H9 (cell line): ENCODE results near the gene C16orf90. TPM values are rescaled to one million over a fixed set of nuclear protein-coding genes. Genes with fewer than 3 reads are reported as not detected.
A peak's percentile ranks its signal among the peaks of the same experiment; 100 is the strongest.

Experiments used
- DNase-seq: peaks from one replicate; pipeline ENCODE4 v3.0.0-alpha.2; 2017
- H2AFZ ChIP-seq: one replicate; pipeline ENCODE4 v1.6.1; 2013; ENCODE audit warnings: mild to moderate bottlenecking, low read length, control low read depth, moderate library complexity
- H2AK5ac ChIP-seq: 2 replicates; pipeline ENCODE4 v1.6.1; 2013; ENCODE audit warnings: low read length, control low read depth, mixed read lengths; ENCODE audit not compliant: insufficient read length
- H2BK120ac ChIP-seq: one replicate; pipeline ENCODE4 v1.6.1; 2013; ENCODE audit warnings: low read depth, mild to moderate bottlenecking, low read length, control low read depth, inconsistent platforms; ENCODE audit not compliant: poor library complexity, severe bottlenecking
- H2BK12ac ChIP-seq: 2 replicates; pipeline ENCODE4 v1.6.1; 2013; ENCODE audit warnings: low read length, control low read depth, mixed read lengths, low read depth; ENCODE audit not compliant: insufficient read length
- H2BK15ac ChIP-seq: 2 replicates; pipeline ENCODE4 v1.6.1; 2013; ENCODE audit warnings: low read depth, low read length, control low read depth
- H2BK20ac ChIP-seq: one replicate; pipeline ENCODE4 v1.6.1; 2013; ENCODE audit warnings: low read depth, mild to moderate bottlenecking, low read length, control low read depth, inconsistent platforms; ENCODE audit not compliant: poor library complexity, severe bottlenecking
- H2BK5ac ChIP-seq: 2 replicates; pipeline ENCODE4 v1.6.1; 2013; ENCODE audit warnings: low read length, control low read depth, mixed read lengths; ENCODE audit not compliant: insufficient read length
- H3K14ac ChIP-seq: 2 replicates; pipeline ENCODE4 v1.6.1; 2013; ENCODE audit warnings: low read length, control low read depth; ENCODE audit not compliant: insufficient read depth
- H3K18ac ChIP-seq: 2 replicates; pipeline ENCODE4 v1.6.1; 2013; ENCODE audit warnings: low read depth, mild to moderate bottlenecking, mixed read lengths, low read length, control low read depth; ENCODE audit not compliant: insufficient read length
- H3K23ac ChIP-seq: 2 replicates; pipeline ENCODE4 v1.6.1; 2013; ENCODE audit warnings: low read length, control low read depth, mixed read lengths, low read depth; ENCODE audit not compliant: insufficient read length
- H3K23me2 ChIP-seq: 2 replicates; pipeline ENCODE4 v1.6.1; 2013; ENCODE audit warnings: low read depth, mild to moderate bottlenecking, mixed read lengths, low read length, control low read depth; ENCODE audit not compliant: insufficient read length, poor library complexity, severe bottlenecking
- H3K27ac ChIP-seq: 2 replicates; pipeline ENCODE4 v1.5.1; 2013; ENCODE audit warnings: low read length, control low read depth, mixed read lengths, low read depth; ENCODE audit not compliant: insufficient read length
- H3K27me3 ChIP-seq: 2 replicates; pipeline ENCODE4 v1.6.1; 2013; ENCODE audit warnings: low read length, control low read depth, inconsistent platforms; ENCODE audit not compliant: insufficient read depth
- H3K4ac ChIP-seq: 2 replicates; pipeline ENCODE4 v1.6.1; 2013; ENCODE audit warnings: low read depth, mild to moderate bottlenecking, control low read depth, inconsistent platforms, low read length, moderate library complexity
- H3K4me1 ChIP-seq: 2 replicates; pipeline ENCODE4 v1.6.1; 2013; ENCODE audit warnings: low read length, control low read depth, inconsistent platforms; ENCODE audit not compliant: insufficient read depth
- H3K4me2 ChIP-seq: 2 replicates; pipeline ENCODE4 v1.6.1; 2013; ENCODE audit warnings: low read length, control low read depth, mixed read lengths; ENCODE audit not compliant: insufficient read length, insufficient read depth
- H3K56ac ChIP-seq: 2 replicates; pipeline ENCODE4 v1.6.1; 2013; ENCODE audit warnings: low read depth, mild to moderate bottlenecking, mixed read lengths, low read length, control low read depth; ENCODE audit not compliant: insufficient read length
- H3K79me1 ChIP-seq: 2 replicates; pipeline ENCODE4 v1.6.1; 2013; ENCODE audit warnings: low read depth, mild to moderate bottlenecking, moderate library complexity, low read length, control low read depth, inconsistent platforms; ENCODE audit not compliant: insufficient read depth, poor library complexity, severe bottlenecking
- H3K79me2 ChIP-seq: 2 replicates; pipeline ENCODE4 v1.6.1; 2013; ENCODE audit warnings: low read length, control low read depth, inconsistent platforms; ENCODE audit not compliant: insufficient read depth
- H3K9ac ChIP-seq: 2 replicates; pipeline ENCODE4 v1.6.1; 2013; ENCODE audit warnings: low read length, control low read depth, mixed read lengths; ENCODE audit not compliant: insufficient read length; ENCODE audit errors: extremely low read depth
- H3K9me3 ChIP-seq: one replicate; pipeline ENCODE4 v1.6.1; 2013; ENCODE audit warnings: low read depth, low read length, inconsistent platforms; ENCODE audit not compliant: control insufficient read depth
- H3T11ph ChIP-seq: one replicate; pipeline ENCODE4 v1.6.1; 2013; ENCODE audit warnings: mild to moderate bottlenecking, low read length, control low read depth, inconsistent platforms
- H4K20me1 ChIP-seq: one replicate; pipeline ENCODE4 v1.6.1; 2013; ENCODE audit not compliant: control insufficient read depth, insufficient read length, insufficient read depth
- H4K5ac ChIP-seq: 2 replicates; pipeline ENCODE4 v1.6.1; 2013; ENCODE audit warnings: low read depth, mild to moderate bottlenecking, mixed read lengths, low read length, control low read depth; ENCODE audit not compliant: insufficient read length
- H4K8ac ChIP-seq: replicated peaks from 2 replicates; pipeline ENCODE4 v1.6.1; 2013; ENCODE audit warnings: low read length, control low read depth, mixed read lengths, low read depth; ENCODE audit not compliant: insufficient read length
- H4K91ac ChIP-seq: 2 replicates; pipeline ENCODE4 v1.6.1; 2013; ENCODE audit warnings: low read depth, mild to moderate bottlenecking, moderate library complexity, mixed read lengths, low read length, control low read depth; ENCODE audit not compliant: insufficient read length
- H3K27ac Mint-ChIP-seq, 3 experiments: 2 replicates in 2 of 3; 3 replicates in 1 of 3; pipeline ENCODE4 v1.8.0; 2020 to 2021; ENCODE audit warnings: mixed read lengths in 3 of 3, mild to moderate bottlenecking in 1 of 3, moderate library complexity in 1 of 3
- H3K27me3 Mint-ChIP-seq: 2 replicates; pipeline ENCODE4 v1.8.0; 2021; ENCODE audit warnings: low read depth, mild to moderate bottlenecking, moderate library complexity, mixed read lengths
- H3K36me3 Mint-ChIP-seq, 3 experiments: 2 replicates in 2 of 3; 3 replicates in 1 of 3; pipeline ENCODE4 v1.8.0; 2020 to 2021; ENCODE audit warnings: low read depth in 3 of 3, mixed read lengths in 3 of 3; ENCODE audit not compliant: insufficient read depth in 1 of 3
- H3K4me1 Mint-ChIP-seq, 2 experiments: 2 replicates each; pipeline ENCODE4 v1.8.0; 2020; ENCODE audit warnings: mixed read lengths in 2 of 2
- H3K4me3 Mint-ChIP-seq, 2 experiments: 2 replicates in 1 of 2; 3 replicates in 1 of 2; pipeline ENCODE4 v1.8.0; 2020 to 2021; ENCODE audit warnings: mild to moderate bottlenecking in 2 of 2, mixed read lengths in 2 of 2, moderate library complexity in 1 of 2
- H3K9me3 Mint-ChIP-seq, 2 experiments: 2 replicates in 1 of 2; 3 replicates in 1 of 2; pipeline ENCODE4 v1.8.0; 2020; ENCODE audit warnings: mild to moderate bottlenecking in 2 of 2, mixed read lengths in 2 of 2, moderate library complexity in 1 of 2
- WGBS: extraction: QIAGEN DNeasy Blood & Tissue Kit; methylation state at CpG from one replicate; pipeline ENCODE4 v1.1.7; 2013; ENCODE audit warnings: missing lambda C conversion rate, low lambda C conversion rate, mixed read lengths; ENCODE audit not compliant: insufficient read length; ENCODE audit errors: extremely low coverage; 5-methylcytosine and 5-hydroxymethylcytosine counted together
- total RNA-seq: library from RNA; stranded (reverse); gene quantifications from 2 replicates; pipeline ENCODE4 v1.2.1, GENCODE V29; 2021
- TF ChIP-seq, protein P1 (sequence below): fragments of 200-600 bp; sonication (generic); conservative IDR thresholded peaks from 3 replicates; pipeline ENCODE4 v1.8.0; 2021; ENCODE audit warnings: antibody characterized with exemption, mild to moderate bottlenecking

C16orf90 gene
- total RNA-seq, 1 experiment from 2014 or later = not detected

DNA sequence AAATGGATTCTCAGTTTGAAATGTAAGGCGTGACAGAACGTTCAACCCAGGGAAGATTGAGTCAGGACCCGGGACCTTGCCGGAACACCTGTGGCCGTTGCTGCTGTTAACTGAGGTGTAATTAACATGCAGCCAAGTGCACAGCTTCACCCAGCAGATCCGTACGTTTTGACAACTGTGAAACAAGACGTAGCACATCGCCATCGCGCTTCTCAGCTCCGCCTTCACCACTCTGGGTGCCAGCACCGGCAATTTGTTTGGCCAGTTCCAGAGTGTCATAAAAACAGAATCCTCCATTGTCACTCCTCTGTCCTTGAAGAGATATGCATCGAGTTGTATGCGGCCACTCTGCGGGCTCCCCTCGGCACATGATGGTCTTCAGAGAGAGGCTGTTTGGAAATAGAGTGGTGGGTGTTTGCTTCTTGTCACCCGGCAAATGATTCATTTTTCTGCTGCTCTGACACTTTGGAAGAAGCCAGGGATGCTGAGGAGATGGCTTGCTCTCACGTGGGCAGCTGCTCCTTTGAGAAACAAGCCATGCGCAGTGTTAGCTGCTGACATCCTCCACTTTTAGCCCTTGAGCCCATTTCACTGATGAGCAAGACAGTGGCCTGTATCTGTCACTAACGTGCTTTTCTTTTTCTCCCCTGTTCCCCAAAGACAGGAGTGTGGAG lies 29.2 kb downstream of the C16orf90 start:
- H3K79me2 ChIP-seq = peaks cover 44% of the 10 kb centered on the region
- H3K4me1 Mint-ChIP-seq = peaks cover 41 to 47% of the 10 kb centered on the region in 2 experiments

More for the DNA sequence above, 29.2 kb downstream of the C16orf90 start:
- Histone ChIP-seq H4K8ac (no peak overlapping the region), H3K14ac (no peak overlapping the region), H2BK12ac (no peak overlapping the region), H2AK5ac (no peak overlapping the region), H3K9me3 (no peaks in the 10 kb centered on the region), H3K27ac (no peak overlapping the region), H4K5ac (no peak overlapping the region), H3K23ac (no peak overlapping the region), H2BK15ac (no peak overlapping the region), H2BK20ac (no peak overlapping the region), H2BK120ac (no peak overlapping the region), H4K20me1 (no peaks in the 10 kb centered on the region), H3K4me2 (no peak overlapping the region), H3K4me1 (no peaks in the 10 kb centered on the region; the same call in 1 of the 2 replicates), H4K91ac (no peak overlapping the region), H3K56ac (no peak overlapping the region), H2AFZ (no peak overlapping the region), H3K23me2 (no peaks in the 10 kb centered on the region), H3K27me3 (no peaks in the 10 kb centered on the region), H3T11ph (no peak overlapping the region), H3K9ac (no peak overlapping the region), H2BK5ac (no peak overlapping the region), H3K18ac (no peak overlapping the region), H3K4ac (no peak overlapping the region), H3K79me1 (peaks cover 18% of the 10 kb centered on the region)
- Mint-ChIP-seq H3K27me3 (no peaks in the 10 kb centered on the region), H3K9me3 (no peaks in the 10 kb centered on the region), H3K27ac (peak overlapping the region in 1 of 3 experiments; percentile 71; a peak in 2 of 7 replicates), H3K4me3 (peak overlapping the region in 1 of 2 experiments; percentile 2; a peak in 1 of 5 replicates), H3K36me3 (peaks cover 13 to 20% (median 15%) of the 10 kb centered on the region in 3 experiments; a peak in 5 of 7 replicates)
- no peak for DNase-seq
- TF ChIP-seq, protein P1, sequence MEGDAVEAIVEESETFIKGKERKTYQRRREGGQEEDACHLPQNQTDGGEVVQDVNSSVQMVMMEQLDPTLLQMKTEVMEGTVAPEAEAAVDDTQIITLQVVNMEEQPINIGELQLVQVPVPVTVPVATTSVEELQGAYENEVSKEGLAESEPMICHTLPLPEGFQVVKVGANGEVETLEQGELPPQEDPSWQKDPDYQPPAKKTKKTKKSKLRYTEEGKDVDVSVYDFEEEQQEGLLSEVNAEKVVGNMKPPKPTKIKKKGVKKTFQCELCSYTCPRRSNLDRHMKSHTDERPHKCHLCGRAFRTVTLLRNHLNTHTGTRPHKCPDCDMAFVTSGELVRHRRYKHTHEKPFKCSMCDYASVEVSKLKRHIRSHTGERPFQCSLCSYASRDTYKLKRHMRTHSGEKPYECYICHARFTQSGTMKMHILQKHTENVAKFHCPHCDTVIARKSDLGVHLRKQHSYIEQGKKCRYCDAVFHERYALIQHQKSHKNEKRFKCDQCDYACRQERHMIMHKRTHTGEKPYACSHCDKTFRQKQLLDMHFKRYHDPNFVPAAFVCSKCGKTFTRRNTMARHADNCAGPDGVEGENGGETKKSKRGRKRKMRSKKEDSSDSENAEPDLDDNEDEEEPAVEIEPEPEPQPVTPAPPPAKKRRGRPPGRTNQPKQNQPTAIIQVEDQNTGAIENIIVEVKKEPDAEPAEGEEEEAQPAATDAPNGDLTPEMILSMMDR = no peak
- WGBS = no CpG with 5 or more reads among the region's 21 CpGs
